GM12878 (cell line): ENCODE measurements around the gene CACNA1B. TPM values are rescaled to one million over a fixed set of nuclear protein-coding genes. Genes with fewer than 3 reads are reported as not detected.

Experiments used
- ATAC-seq: fragments of 200-7000 bp; cut with Tn5 transposase; 3 replicates; pipeline ENCODE4 v1.9.1; 2020; ENCODE audit warnings: mild to moderate bottlenecking, moderate library complexity
- BruUV-seq: library from RNA; stranded (reverse); fragments of 400-500 nt; replicated peaks from 2 replicates; lab custom pipeline; 2021; lab: Mats Ljungman, UMichigan
- CTCF ChIA-PET: fragments of 300-600 bp; sonication (Branson Sonifier 250); formaldehyde crosslinking; extraction: SDS; loops from one replicate; lab custom pipeline; 2021; ENCODE audit warnings: inconsistent platforms; lab: Yijun Ruan, JAX
- POLR2A ChIA-PET: fragments of 350-600 bp; formaldehyde crosslinking; extraction: SDS; loops from one replicate; lab custom pipeline; 2021; ENCODE audit warnings: inconsistent platforms; lab: Charles Lee
- RAD21 ChIA-PET: fragments of 300-600 bp; sonication (Branson Sonifier 250); formaldehyde crosslinking; loops from one replicate; lab custom pipeline; 2023; ENCODE audit warnings: antibody characterized with exemption; ENCODE audit not compliant: unreplicated experiment; lab: Charles Lee
- SMC1A ChIA-PET: fragments of 300-600 bp; sonication (Branson Sonifier 250); formaldehyde crosslinking; loops from one replicate; lab custom pipeline; 2023; ENCODE audit not compliant: unreplicated experiment, uncharacterized antibody; lab: Charles Lee
- DNase-seq: peaks from one replicate; pipeline ENCODE4 v3.0.0-alpha.2; 2011; ENCODE audit warnings: low read depth, low spot score
- FAIRE-seq: peaks from 3 replicates; lab custom pipeline; 2011; peaks lifted over from hg19 to GRCh38; lab: Jason Lieb, UNC
- H2AFZ ChIP-seq: 2 replicates; pipeline ENCODE4 v1.6.0; 2011; ENCODE audit warnings: low read depth, low read length, control low read depth; ENCODE audit not compliant: control insufficient read depth
- H3K27ac ChIP-seq: 2 replicates; pipeline ENCODE4 v1.5.1; 2011; ENCODE audit warnings: control low read depth; ENCODE audit not compliant: control insufficient read depth, insufficient read depth
- H3K27me3 ChIP-seq, 2 experiments: replicated peaks in 1 of 2; 2 replicates each; pipeline versions ENCODE4 v1.6.0 to v1.6.1; 2011; ENCODE audit warnings: low read length in 1 of 2; ENCODE audit not compliant: control insufficient read depth in 2 of 2, insufficient read depth in 2 of 2
- H3K36me3 ChIP-seq, 2 experiments: 2 replicates each; pipeline ENCODE4 v1.5.1; 2011; ENCODE audit warnings: low read length in 1 of 2; ENCODE audit not compliant: control insufficient read depth in 2 of 2, insufficient read depth in 2 of 2
- H3K4me1 ChIP-seq: 2 replicates; pipeline ENCODE4 v1.6.1; 2011; ENCODE audit warnings: mild to moderate bottlenecking, low read length, moderate library complexity, mixed read lengths; ENCODE audit not compliant: control insufficient read depth, insufficient read depth
- H3K4me2 ChIP-seq: 2 replicates; pipeline ENCODE4 v1.6.0; 2011; ENCODE audit warnings: control low read depth; ENCODE audit not compliant: control insufficient read depth, insufficient read depth
- H3K4me3 ChIP-seq: fragments of 200-600 bp; sonication (generic); 2 replicates; pipeline ENCODE4 v1.5.1; 2016
- H3K79me2 ChIP-seq: 2 replicates; pipeline ENCODE4 v1.6.0; 2011; ENCODE audit warnings: low read length; ENCODE audit not compliant: control insufficient read depth, insufficient read depth
- H3K9ac ChIP-seq: 2 replicates; pipeline ENCODE4 v1.8.0; 2011; ENCODE audit warnings: low read length, control low read depth, mixed read lengths; ENCODE audit not compliant: control insufficient read depth, insufficient read depth
- H3K9me3 ChIP-seq: replicated peaks from 3 replicates; pipeline ENCODE4 v1.5.1; 2011; ENCODE audit warnings: mild to moderate bottlenecking, low read length; ENCODE audit not compliant: control insufficient read depth, insufficient read depth
- H4K20me1 ChIP-seq: 2 replicates; pipeline ENCODE4 v1.6.0; 2011; ENCODE audit not compliant: control insufficient read depth, insufficient read depth
- ATF7 ChIP-seq: fragments of 450-650 bp; IDR thresholded peaks from 2 replicates; pipeline ENCODE4 v1.6.1; 2016; ENCODE audit warnings: low read depth, mild to moderate bottlenecking
- MYC ChIP-seq: IDR thresholded peaks from 2 replicates; pipeline ENCODE4 v1.6.1; 2011; ENCODE audit warnings: mild to moderate bottlenecking, low read length, moderate library complexity, inconsistent platforms; ENCODE audit not compliant: insufficient read depth, insufficient replicate concordance, insufficient read length, severe bottlenecking
- RAD21 ChIP-seq: IDR thresholded peaks from 2 replicates; pipeline ENCODE4 v1.6.1; 2011; ENCODE audit warnings: mild to moderate bottlenecking, low read depth, low read length, moderate library complexity; ENCODE audit not compliant: insufficient read depth
- SMC3 ChIP-seq: IDR thresholded peaks from 2 replicates; pipeline ENCODE4 v1.6.1; 2011; ENCODE audit warnings: low read length, improper control_type of control experiment, borderline replicate concordance
- SPI1 ChIP-seq: IDR thresholded peaks from 2 replicates; pipeline ENCODE4 v1.6.1; 2011; ENCODE audit warnings: low read depth, mild to moderate bottlenecking, low read length, moderate library complexity, borderline replicate concordance; ENCODE audit not compliant: insufficient read depth
- WGBS: methylation state at CpG from one replicate; pipeline ENCODE4 v1.1.6; 2016; ENCODE audit warnings: low lambda C conversion rate; ENCODE audit not compliant: insufficient replicate concordance, insufficient coverage; ENCODE audit errors: missing lambda C conversion rate; 5-methylcytosine and 5-hydroxymethylcytosine counted together
- in situ Hi-C: fragments of 300-500 bp; cut with MboI; formaldehyde crosslinking; loops from 9 replicates; pipeline ENCODE4 v1.14.3; 2018; ENCODE audit warnings: mixed read lengths
- intact Hi-C: fragments of 100-400 bp; cut with micrococcal nuclease; formaldehyde crosslinking; loops from one replicate; pipeline ENCODE4 v1.14.2; 2022; ENCODE audit not compliant: unreplicated experiment
- polyA plus RNA-seq, 11 experiments: library from polyadenylated mRNA; depleted of rRNA in 4 of 11; unstranded in 6 of 11; stranded (reverse) in 5 of 11; fragments of >200 nt; fragmentation: Nextera tagmentation in 4 of 11; fragmentation: Illumina TruSeq in 1 of 11; extraction: Ambion mirVana in 4 of 11; extraction: Trizol in 1 of 11; gene quantifications; 1 replicate in 1 of 11; 2 replicates in 10 of 11; pipeline versions ENCODE4 v1.2.1 to v1.2.3, GENCODE V29; 2011 to 2016; ENCODE audit warnings: inconsistent platforms in 2 of 11, missing spikeins in 2 of 11, low read depth in 1 of 11
- total RNA-seq, 4 experiments: library from RNA; depleted of rRNA in 3 of 4; stranded (reverse); fragments of >200 nt in 3 of 4; fragmentation: Illumina TruSeq in 1 of 4; extraction: Trizol in 1 of 4; gene quantifications; 2 replicates each; pipeline versions ENCODE4 v1.2.1 to v1.2.3, GENCODE V29; 2013 to 2021
- TF ChIP-seq, protein P1 (sequence below), 3 experiments: IDR thresholded peaks in 2 of 3; conservative IDR thresholded peaks in 1 of 3; 2 replicates each; pipeline ENCODE4 v1.5.1; 2011; ENCODE audit warnings: low read depth in 3 of 3, low read length in 3 of 3, mild to moderate bottlenecking in 3 of 3, control low read depth in 2 of 3, moderate library complexity in 2 of 3, inconsistent platforms in 1 of 3, mixed read lengths in 1 of 3; ENCODE audit not compliant: control insufficient read depth in 2 of 3, insufficient read depth in 1 of 3; ENCODE audit errors: extremely low read depth in 1 of 3

CACNA1B gene
- total and polyA plus RNA-seq, 10 of the 15 experiments (the other 5 are each of a cell fraction or from before 2014, with no cell fraction given) = 0.01 to 0.03 (median 0.01) TPM; not detected in 7

DNA sequence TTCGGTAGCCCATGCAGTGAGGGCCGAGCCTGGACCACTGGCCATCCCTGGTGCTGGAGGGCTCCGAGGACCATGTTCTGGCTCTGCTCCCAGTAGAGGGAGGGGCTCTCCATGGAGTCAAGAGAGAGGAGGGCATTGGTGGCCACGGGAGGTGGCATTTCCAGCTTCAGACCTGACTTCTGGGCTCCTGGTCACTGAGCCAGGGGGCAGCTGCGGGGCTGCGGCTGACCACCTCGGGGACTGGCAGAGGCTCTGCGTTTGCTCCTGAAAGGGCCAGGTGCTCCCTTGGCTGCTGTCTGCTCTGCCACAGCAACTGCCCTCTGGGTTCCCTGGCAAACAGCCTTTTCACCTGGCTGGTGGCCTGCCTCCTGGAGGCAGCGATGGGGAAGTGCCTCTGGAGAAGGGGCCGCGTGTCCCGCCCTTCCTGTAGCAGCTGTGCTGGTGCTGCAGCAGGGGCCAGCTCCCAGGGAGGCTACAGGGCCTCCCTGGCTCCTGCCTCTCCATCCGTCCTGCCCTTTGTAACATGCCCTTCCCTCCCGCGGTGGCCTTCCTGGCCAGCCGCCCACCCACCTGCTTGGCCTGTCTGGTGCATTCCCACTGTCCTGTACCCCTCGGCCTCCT is 144.6 kb downstream of the CACNA1B start:
- WGBS = 21% methylated on average over 17 of the region's 17 CpGs
- Histone ChIP-seq H3K4me3 (no peak overlapping the region), H3K4me2 (no peak overlapping the region), H3K4me1 (no peaks in the 10 kb centered on the region), H3K27ac (no peak overlapping the region), H3K36me3 (no peaks in the 10 kb centered on the region), H3K79me2 (no peaks in the 10 kb centered on the region), H3K27me3 (peaks cover 2 to 6% of the 10 kb centered on the region in 2 experiments; a peak in 3 of 4 replicates), H3K9me3 (no peaks in the 10 kb centered on the region; the same call in 2 of the 3 replicates), H4K20me1 (no peaks in the 10 kb centered on the region), H2AFZ (no peak overlapping the region), H3K9ac (no peak overlapping the region)
- SMC1A ChIA-PET = no interaction called here
- POLR2A ChIA-PET = no interaction called here
- in situ Hi-C loops (no loop called here), intact Hi-C loops (loop anchor here (10.0 kb wide), 1 partner anchor 347 kb away; no protein-coding TSS in a partner anchor)
- RAD21 ChIA-PET = interaction anchor here (1.2 kb wide), 1 partner anchor 349 kb away, joined by 3 read pairs; no protein-coding TSS in a partner anchor
- peak; percentile 60 for ATAC-seq
- BruUV-seq = no TSS peak
- TF ChIP-seq MYC (no peak), ATF7 (no peak), SPI1 (0 out of 2 replicates have a peak, but pooled peaks have one; percentile 3), RAD21 (0 out of 2 replicates have a peak, but pooled peaks have one; percentile 18), SMC3 (peak; percentile 21; the same call in 1 of the 2 replicates)
- TF ChIP-seq, protein P1, sequence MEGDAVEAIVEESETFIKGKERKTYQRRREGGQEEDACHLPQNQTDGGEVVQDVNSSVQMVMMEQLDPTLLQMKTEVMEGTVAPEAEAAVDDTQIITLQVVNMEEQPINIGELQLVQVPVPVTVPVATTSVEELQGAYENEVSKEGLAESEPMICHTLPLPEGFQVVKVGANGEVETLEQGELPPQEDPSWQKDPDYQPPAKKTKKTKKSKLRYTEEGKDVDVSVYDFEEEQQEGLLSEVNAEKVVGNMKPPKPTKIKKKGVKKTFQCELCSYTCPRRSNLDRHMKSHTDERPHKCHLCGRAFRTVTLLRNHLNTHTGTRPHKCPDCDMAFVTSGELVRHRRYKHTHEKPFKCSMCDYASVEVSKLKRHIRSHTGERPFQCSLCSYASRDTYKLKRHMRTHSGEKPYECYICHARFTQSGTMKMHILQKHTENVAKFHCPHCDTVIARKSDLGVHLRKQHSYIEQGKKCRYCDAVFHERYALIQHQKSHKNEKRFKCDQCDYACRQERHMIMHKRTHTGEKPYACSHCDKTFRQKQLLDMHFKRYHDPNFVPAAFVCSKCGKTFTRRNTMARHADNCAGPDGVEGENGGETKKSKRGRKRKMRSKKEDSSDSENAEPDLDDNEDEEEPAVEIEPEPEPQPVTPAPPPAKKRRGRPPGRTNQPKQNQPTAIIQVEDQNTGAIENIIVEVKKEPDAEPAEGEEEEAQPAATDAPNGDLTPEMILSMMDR (IDR thresholded peaks at IDR 0.05 in 2 of 3, conservative IDR thresholded peaks at IDR 0.05 in 1 of 3; ENCODE audit: control insufficient read depth in 2 of 3, extremely low read depth in 1 of 3, insufficient read depth in 1 of 3, low read depth in 3 of 3, low read length in 3 of 3) = peak; percentile 27 to 36 (median 33); a peak in 4 of 6 replicates
- FAIRE-seq = no peak
- DNase-seq = no peak
- CTCF ChIA-PET = no interaction called here
